CD4-positive, alpha-beta T cell treated with Interleukin-15 for 1 hour (primary cell): ENCODE measurements around the gene MYO18A.
"Not testable (repeated sequence)": the region's sequence is repeated elsewhere in the genome, so short reads cannot be mapped to it uniquely, and the experiment has no call there.

ENCODE experiments used
- DNase-seq: peaks from one replicate; pipeline ENCODE4 v3.0.0-alpha.2; 2020

MYO18A gene

DNA sequence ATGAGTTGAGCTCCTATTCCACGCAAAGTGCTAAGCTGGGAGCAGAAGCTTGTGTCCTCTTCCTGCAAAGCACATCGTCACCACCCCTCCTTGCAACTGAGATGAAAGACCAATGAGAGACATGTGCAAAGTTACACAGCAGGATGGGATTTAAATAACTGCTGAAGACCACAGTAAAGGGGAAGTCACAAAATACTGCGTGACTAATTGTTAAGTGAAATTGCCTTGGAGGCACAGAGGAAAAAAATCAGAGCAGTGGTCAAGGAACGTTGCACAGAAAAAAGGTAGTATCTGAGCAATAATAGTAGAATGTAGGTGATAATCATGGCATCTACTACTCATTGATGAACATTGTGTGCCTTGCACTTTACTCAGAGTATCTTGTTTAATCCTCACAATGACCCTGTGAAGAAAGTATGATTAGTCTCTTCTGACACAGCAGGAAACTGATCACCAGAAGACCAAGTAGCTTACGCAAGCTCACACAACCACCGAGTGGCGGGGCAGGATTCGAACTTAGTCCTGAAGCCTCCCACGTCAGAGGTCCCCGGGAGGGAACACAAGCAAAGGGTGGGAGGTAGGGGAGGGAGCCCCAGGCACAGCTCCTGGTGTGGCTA, 15.4 kb upstream of the MYO18A start:
- peak; percentile 35 for DNase-seq

GRCh38 chr17:29194669-29195068, 14.5 kb upstream of the MYO18A start:
- no peak for DNase-seq

DNA sequence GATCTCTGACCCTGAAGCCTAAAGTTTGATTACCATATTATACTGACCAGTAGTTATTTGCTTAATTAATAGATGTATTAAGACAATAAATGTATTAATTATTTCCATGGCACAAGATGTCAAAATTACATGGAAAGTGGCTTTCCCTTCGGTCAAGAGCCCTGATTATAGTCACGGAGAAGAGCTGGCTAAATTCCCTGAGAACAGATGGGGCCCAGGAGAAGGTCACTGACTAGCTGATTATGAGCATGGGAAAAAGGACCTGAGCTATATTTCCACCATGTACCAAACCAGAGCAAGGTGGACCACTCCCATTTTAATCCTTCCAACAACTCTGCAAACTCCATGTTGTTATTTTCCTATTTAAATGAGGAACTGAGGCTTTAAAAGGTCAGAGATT, 12.9 kb upstream of the MYO18A start:
- no peak for DNase-seq

DNA sequence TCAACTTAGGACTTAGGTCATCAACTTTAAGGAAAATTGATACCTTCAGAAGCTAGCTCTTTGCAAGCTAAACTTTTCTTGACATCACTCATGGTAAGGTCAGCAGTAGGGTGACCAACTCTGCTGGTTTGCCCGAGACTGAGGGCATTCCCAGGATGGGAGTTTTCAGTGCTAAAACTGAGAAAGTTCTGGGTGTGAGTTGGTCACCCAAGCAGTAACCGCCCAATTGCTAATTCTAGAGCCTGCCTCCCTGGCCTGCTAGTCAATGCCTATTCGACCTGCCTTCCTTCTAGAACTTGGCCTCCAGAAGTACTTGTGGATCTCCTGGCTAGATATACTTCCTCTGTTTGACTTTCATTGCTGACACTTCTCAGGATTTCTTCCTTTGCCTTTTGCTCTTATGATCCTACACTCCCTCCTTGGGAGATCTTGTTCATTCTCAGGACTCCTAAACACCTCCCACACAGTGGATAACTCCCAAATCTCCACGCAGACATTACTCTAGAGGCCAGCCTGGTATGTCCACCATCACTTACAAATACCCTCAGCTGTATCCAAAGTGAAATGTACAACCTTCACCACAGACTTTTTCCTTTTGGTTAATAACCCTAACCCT, 10.5 kb upstream of the MYO18A start:
- no peak for DNase-seq

DNA sequence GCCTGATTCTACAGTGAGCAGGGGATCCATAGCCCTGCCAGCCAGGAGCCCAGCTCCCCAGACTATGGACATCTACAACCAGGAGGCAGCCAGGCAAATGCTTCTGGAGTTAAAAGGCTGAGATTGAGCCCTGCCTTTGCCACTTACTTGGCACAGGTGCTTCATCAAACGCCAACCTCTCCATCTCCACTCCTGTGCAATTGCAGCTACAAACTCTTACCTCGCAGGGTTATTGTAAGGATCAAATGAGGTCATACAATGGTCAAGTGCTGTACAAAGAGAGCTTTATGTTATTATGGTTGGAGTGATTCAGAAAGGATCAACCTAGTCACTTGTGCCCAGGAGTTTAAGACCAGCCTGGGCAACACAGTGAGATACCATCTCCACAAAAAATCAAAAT, 9.8 kb upstream of the MYO18A start:
- no peak for DNase-seq

DNA sequence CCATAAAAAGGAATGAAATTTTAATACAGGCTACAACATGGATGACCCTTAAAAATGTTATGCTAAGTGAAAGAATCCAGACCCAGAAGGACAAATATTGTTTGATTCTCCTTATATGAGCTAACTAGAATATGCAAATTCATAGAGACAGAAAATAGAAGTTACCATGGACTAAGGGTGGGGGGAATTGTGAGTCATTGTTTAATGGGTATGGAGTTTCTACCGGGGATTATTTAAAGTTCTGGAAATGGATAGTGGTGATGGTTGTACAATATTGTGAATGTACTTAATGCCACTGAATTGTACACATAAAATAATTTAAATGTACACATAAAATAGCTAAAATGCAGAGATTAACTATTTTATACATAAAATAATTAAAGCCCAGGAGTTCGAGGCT, 9.2 kb upstream of the MYO18A start:
- DNase-seq, result no peak

DNA sequence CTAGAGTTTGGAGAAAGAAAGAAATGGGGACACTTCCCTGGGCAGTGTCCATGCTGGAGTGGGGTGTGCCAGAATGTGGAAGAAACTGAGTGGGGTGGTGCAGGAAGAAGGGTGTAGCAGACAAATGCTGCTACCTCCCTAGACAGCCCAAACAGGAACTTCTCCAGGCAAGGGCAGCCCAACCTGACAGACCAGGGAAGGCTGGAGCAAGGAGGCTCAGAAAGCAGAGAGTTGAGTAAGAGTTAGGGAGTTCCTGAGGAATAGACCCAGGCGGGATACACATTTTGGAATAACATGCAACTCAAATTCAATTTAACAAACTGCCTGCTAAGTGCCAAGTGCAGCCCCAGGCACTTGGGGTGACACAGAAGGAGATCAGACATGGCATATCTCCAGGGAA, 1.0 kb upstream of the MYO18A start:
- no peak for DNase-seq

- no peak for DNase-seq
These were observed 576 bp upstream of the MYO18A start for GRCh38 chr17:29180788-29181160.

DNA sequence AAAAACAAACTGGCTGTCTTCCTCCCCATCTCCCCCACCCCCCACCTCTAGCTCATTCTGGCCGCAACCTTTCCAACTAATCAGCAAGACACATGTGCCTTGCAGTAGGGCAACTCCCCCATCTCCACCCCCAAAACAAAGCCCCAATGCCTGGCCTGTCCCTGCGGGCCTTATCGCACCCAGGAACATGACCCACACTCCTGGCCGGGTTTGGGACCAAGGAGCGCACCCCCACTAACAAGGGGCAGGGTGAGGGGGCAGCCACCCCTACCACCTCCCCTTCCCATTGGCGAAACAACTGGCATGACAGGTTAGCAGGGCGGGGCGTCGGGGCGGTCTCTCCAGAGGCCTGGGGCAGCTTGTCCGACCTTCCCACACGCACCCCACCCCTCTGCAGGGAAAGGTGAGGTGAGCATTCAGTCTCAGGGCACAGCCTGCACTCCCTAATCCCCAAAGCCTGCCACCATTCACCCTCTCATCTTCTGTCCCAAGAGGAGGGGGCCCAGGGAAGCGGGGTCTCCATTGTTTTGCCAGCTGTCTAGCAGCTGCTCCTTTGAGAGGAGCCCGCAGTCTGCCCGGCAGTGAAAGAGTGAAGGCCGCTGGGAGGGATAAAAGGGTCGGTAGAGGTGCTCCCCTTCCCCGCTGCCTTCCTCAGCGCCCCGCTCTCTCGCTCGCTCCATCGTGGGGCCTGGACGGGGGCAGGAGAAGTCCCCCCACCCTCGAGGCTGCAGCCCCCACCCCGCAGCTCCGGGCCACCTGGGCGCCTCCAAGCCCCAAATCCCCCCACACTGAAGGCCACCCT, 765 bp downstream of the MYO18A start:
- DNase-seq, result no peak

- DNase-seq, result no peak
These were observed 1.4 kb downstream of the MYO18A start for GRCh38 chr17:29178750-29179231.

GRCh38 chr17:29177871-29178749, 2.1 kb downstream of the MYO18A start:
- no peak for DNase-seq

GRCh38 chr17:29177541-29177870, 2.7 kb downstream of the MYO18A start:
- DNase-seq, result no peak

DNA sequence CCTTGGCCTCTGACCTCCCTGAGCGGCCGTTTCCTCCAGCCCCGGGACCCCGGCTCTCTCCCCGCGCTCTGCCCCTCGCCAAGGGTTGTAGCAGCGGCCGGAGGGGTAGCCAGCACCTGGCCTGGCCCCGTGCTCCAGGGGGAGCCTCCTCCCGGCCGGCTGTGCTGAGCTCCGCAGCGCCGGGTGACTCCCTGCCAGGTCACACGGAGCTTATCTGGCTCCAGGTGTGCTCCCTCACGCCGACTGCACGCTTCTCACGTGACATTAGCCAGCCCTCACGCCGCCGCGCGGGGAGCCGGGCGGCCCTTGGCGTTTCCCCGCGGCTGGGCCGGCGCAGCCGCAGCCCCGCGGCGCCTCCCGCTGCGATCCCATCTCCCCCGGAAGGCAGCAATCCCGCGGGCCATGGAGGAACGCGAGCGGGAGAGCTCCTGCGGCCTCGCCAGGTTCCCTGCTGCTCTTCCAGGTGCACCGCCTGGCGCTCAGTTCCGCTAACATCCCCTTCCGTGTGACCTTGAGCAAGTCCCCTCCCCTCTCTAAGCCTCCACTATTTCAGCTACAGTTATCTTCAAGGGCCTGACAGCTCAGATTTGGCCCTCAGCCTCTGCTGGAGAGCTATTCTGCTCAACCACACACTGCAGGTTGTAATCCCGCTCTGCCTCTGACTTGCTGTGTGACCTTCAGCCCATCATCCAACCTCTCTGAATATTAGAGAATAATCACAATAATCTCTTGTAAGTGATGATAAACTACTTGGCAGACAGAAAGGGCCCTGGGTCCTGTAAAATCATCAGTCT, 3.4 kb downstream of the MYO18A start:
- DNase-seq, result peak; percentile 44

DNA sequence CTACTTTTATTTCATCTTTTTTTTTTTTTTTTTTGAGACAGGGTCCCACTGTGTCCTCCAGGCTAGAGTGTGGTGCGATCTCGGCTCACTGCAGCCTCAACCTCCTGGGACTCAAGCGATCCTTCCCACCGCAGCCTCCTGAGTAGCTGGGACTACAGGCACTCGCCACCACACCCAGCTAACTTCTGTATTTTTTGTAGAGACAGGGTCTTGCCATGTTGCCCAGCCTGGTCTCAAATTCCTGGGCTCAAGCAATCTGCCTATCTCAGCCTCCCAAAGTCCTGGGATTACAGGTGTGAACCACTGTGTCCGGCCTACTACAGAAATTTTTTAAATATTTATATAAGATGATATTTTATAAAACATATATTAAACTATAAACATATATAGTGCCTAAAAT, 4.8 kb downstream of the MYO18A start:
- DNase-seq, result no peak

GRCh38 chr17:29172589-29172988, 7.6 kb downstream of the MYO18A start:
- DNase-seq, result no peak

- DNase-seq, result no peak
These were observed 9.5 kb downstream of the MYO18A start for GRCh38 chr17:29170682-29171081.

DNA sequence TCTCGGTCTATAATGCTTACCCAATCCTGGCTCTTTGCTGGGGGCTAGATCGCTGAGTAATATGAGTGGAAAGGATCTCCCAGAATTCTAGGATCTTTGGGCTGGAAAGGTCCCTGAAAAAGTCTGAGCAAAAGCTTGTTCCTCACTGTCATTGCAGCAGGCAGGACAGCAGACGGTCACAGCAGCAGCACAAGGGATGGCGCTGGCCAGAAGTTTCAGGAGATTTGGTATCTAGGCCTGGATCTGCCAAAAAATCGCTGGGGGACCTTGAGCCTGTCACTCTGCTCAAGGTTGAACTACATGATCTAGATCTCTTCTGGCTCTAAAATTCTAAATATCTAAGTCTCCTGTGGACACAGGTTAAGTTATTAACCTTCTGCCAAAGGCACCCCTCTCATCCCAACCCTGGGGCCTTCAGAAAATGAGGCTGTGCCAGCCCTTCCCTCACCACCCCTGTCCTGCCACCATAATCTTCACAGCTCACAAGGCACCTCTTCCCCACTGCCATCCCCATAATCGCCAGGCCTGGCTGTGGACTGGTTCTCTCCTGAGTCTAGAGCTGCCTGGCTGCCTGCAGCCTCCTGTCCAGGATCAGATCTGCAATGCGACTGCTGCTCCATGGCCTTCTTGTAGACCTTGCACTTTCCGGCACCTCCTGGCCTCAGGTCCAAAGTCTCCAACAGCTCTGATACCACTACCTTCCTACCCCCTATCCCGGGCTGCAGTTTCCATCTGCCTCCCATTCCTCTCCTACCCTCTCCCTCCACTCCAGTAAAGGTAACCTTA, 10.2 kb downstream of the MYO18A start:
- DNase-seq, result no peak

DNA sequence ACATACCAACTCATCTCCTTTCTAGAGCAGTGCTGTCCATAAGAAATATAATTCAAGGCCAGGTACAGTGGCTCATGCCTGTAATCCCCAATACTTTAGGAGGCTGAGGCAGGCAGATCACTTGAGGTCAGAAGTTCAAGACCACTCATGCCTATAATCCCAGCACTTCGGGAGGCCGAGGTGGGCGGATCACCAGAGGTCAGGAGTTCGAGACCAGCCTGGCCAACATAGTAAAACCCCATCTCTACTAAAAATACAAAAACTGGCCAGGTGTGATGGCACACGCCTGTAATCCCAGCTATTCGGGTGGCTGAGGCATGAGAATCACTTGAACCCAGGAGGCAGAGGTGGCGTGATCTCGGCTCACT, 11.5 kb downstream of the MYO18A start:
- DNase-seq, result not testable (repeated sequence)

GRCh38 chr17:29168079-29168758, 12.0 kb downstream of the MYO18A start:
- DNase-seq, result no peak

DNA sequence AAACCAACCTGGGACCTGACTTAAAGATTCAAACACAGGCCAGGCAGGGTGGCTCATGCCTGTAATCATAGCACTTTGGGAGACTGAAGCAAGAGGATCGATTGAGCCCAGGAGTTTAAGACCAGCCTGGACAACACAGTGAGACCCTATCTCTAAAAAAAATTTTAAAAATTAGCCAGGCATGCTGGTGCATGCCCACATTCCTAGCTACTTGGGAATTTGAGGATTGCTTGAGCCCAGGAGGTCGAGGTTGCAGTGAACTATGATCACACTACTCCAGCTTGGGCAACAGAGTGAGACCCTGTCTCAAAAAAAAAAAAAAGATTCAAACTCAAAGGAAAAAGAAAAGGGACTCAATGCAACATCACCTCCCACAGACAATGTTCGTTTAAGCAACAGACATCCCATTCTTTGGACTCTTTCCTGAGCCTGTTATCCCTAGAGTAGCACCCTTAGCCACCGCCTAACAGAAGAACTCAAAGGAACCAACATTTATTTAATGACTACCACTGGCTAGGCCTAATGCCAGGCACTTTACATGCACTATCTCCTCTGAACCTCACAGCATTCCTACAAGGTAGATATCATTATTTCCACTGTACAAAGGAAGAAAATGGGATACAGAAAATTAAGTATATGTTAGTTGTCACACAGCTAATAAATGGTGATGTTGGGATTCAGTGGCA, 12.7 kb downstream of the MYO18A start:
- DNase-seq, result no peak

DNA sequence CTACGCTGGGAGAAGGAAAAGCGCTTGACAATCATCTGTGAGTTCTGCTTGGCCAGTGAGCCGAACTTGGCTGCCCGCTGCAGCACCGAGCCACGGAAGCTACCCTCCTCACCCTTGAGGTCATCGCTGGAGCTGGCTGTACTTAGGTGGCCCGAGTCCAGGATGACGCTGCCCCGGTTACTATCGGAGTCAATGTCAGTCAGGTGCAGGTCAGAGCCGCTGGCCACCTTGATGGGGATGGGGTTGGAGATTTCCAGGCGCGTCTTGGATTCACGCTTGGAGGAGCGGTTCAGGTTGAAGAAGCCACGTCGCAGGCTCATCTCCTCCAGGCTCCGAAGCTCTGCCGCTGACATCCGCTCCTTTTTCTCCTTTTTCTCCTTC, 13.7 kb downstream of the MYO18A start:
- no peak for DNase-seq
